ENCODE data around the gene MRPS34.

Gene MRPS34

DNA sequence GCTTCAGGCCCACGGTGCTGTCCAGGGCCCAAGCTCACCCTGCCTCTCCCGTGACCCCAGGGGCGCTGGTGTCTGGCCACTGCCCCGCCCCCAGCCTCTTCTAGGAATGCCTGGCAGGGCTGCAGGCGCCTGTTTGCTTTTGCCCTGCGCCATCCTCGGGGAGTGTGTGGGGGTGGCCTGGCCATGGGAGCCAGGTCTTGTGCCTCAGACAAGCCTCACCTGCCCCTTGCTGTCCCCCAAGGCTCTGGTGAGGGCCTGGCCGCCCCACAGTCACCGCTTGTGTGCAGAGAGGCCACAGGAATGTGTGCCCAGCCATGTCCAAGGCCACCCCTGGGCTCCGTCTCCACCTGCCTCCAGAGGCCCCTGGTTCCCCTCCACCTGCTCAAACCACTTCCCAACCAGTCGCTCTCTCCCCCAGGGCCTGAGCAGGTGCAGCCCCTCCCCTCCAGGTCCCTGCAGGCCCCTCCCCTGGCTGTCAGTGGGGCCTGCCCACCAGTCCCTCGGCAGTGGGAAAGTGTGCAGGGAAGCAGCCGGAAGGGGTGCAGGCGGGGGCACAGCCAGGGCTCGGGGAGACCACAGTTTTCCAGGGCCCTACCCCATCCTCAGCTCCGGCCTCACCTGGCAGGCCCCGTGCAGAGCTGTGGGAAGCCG is 21.4 kb upstream of the MRPS34 start:
- DNase-seq, result no peak

DNA sequence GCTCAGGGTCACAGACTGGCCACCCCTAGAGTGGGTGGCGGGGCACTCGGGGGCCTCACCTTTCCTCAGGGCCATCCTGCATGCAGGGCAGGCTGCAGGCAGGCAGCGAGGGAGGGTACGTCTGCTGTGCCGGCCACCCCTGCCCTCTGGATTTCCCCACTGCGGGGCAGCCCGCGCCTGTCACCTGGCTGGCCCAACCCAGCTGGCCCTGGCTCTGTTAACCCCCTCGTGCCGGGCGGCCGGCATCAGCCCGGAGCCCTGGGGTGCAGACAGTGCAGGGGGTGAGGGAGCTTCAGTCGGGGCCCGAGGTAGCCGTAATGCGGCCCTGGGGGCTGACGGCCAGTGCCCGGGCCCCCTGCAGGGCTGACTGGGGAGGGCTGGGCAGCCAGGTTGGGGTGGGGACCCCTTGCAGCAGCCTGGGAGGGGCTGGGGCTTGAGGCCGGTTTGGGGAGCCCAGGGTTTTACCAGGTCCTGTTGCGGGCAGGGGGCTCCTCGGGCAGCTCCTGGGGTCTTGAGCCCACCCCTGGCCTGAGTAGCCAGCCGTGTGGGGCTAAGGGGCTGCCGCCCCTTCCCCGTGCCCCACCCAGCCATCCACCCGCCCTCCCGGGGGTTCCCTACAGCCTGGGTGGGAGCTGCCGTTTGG is 20.8 kb upstream of the MRPS34 start, which contains the start of gene IGFALS:
TSS of gene IGFALS (minus strand) at position 128 of the 643 bp plus-strand sequence. CDS start at position 75, 53 bp downstream.
- no peak for DNase-seq

GRCh38 chr16:1792836-1793577 is 20.1 kb upstream of the MRPS34 start:
- DNase-seq, result no peak

GRCh38 chr16:1791943-1792812 is 19.2 kb upstream of the MRPS34 start:
- no peak for DNase-seq

- no peak for DNase-seq
Measured at GRCh38 chr16:1791256-1791942, 18.5 kb upstream of the MRPS34 start.

DNA sequence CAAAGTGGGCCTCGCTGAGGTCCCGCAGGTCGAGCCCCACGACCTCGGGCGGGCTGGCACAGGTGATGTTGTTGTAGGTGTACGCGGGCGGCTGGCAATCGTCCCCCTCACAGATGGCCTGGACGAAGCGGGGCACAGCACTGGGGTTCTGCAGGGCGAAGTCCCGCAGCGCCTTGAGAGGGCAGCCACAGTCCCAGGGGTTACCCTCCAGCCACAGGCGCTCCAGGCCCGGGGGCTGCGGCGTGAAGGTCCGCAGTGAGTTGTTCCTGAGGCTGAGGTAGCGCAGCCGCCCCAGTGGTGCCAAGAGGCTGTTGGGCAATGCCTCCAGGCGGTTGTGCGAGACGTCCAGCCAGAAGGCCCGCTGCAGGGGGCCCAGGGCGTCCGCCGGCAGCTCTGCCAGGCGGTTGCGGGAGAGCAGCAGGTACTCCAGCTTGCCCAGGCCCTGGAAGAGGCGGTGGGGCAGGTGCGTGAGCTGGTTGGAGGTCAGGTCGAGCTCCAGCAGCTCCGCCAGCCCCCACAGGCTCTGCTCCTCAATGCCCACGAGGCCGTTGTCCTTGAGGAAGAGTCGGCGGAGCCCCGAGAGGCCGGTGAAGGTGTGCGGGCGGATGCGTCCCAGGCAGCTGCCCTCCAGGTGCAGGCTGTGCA is 17.8 kb upstream of the MRPS34 start:
- no peak for DNase-seq

DNA sequence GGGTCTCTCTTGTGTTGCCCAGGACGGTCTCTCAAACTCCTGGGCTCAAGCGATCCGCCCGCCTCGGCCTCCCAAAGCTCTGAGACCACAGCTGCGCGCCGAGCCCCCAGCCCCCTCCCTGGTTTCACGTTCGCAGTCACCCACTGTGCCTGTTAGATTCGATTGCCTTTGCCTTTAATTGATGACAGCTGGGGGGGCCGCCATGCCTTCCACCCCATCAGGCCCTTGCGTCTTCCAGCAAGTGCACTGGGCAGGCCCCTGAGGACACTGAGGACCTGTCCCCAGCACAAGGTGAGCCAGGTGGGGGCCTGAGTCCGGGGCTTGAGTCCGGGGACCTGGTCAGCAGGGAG is 17.3 kb upstream of the MRPS34 start:
- no peak for DNase-seq

DNA sequence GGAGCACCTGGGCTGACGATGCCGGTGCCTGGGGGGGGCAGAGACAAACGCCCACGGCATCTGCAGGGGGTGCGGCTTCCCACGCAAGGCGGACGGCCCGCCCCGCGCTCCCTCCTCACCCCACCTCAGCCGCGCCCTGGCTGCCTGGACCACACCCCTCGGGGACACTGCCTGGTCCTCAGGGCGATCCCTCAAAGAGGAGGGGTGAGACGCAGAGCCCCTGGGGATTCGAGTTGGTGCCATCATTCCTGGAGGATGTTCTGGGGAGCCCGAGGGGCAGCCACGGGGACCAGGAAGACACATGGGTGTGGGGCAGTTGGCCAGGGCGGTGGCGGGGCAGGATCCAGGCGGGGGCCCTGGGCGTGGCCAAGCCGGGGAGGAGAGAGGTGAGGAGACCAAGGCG is 16.7 kb upstream of the MRPS34 start:
- DNase-seq, result no peak

DNA sequence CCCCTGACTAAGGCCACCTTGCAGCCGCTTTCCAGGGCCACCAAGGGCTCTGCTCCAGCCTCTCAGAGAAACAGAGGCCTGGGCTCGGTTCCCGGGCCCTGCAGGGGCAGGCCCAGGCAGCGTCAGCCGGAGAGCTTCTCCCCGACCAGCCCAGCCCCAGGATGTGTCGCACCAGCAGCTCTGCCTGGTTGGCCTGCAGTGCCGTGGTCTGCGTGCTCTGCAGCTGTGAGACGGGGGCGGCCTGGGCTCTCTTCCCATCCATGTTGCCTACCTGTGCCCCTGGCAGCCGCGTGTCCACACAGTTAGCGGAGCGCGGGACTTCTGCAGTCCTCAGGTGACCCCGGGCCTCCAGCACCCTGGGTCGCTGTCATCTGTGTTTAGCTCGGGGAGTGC is 15.8 kb upstream of the MRPS34 start:
- no peak for DNase-seq

GRCh38 chr16:1788095-1788707 is 15.3 kb upstream of the MRPS34 start:
- no peak for DNase-seq

GRCh38 chr16:1787322-1788094 is 14.6 kb upstream of the MRPS34 start:
- DNase-seq, result no peak

DNA sequence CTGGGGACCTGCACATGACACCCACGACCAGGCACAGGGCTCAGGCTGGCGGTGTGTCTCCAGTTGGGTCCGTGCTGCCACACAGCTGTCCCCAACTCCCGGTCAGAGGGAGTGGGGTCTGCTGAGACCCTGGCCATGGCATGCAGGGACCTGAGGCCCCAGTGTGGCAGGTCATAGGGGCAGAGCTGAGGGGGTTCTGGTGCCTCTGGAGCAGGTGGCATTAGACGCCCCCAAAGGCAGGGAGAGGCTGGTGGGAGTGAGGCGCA is 14.1 kb upstream of the MRPS34 start:
- no peak for DNase-seq

- DNase-seq, result no peak
Measured at GRCh38 chr16:1786242-1787055, 13.5 kb upstream of the MRPS34 start.

DNA sequence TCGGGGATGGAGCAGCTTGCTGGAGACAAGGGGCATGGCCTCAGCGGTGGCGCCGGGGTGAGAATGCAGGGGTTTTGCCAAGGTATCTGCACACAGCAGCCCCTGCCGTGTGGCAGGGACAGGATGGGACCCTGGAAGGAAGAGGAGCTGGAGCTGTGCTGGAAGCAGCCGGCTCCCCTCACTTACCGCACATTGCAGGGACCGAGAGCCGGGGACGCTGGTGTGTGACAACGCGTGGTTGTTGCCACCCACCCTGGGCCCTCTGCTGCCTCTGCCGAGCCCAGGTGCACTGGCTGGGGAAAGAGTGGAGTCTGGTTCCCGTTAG is 12.9 kb upstream of the MRPS34 start:
- DNase-seq, result no peak

DNA sequence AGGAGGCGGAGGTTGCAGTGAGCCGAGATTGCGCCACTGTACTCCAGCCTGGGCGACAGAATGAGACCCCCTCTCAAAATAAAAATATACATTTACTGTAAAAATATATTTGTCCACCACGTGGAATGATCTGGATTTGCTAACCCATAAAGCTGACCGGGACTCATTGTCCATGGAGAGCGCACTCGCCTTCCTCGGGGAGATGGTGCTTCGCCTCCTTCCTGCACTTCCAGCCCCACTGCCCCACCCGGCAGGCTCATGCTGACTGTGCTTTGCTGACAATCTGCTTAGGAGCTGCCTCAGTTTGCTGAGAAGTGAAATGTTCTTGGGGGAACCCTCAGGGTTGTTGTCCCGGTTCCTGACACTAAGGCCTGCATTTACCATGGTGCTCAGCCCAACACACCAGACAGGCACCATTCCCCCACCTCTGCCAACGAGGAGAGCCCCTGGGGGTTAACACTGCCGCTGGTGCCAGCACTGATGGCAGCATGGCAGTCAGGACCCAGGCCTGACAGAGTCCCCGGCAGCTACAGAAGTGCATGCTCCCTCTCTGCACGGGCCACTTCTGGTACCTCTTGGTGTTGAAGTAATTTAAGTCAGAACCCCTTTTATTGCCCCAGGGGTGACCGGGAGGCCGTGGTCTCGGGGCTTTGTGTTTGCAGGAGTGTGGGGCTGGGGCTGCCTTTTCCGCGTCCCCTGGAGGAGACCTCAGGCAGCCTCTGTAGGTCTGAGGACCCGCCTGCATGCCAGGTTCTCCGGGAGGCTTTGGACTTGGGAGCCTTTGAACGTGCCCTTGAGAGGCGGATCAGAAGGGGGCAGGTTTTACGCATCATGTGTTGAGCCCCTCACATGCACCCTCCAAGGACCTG is 12.3 kb upstream of the MRPS34 start:
- DNase-seq, result no peak

- peak; percentile 96 for DNase-seq
Measured at GRCh38 chr16:1782408-1783264, 9.7 kb upstream of the MRPS34 start, which contains the start of the genes NUBP2 and SPSB3. NUBP2 (plus strand) TSS chr16:1782960; CDS start chr16:1783021, 61 bp downstream. SPSB3 (minus strand) TSS chr16:1782571; CDS start chr16:1781483, 1,088 bp downstream.

DNA sequence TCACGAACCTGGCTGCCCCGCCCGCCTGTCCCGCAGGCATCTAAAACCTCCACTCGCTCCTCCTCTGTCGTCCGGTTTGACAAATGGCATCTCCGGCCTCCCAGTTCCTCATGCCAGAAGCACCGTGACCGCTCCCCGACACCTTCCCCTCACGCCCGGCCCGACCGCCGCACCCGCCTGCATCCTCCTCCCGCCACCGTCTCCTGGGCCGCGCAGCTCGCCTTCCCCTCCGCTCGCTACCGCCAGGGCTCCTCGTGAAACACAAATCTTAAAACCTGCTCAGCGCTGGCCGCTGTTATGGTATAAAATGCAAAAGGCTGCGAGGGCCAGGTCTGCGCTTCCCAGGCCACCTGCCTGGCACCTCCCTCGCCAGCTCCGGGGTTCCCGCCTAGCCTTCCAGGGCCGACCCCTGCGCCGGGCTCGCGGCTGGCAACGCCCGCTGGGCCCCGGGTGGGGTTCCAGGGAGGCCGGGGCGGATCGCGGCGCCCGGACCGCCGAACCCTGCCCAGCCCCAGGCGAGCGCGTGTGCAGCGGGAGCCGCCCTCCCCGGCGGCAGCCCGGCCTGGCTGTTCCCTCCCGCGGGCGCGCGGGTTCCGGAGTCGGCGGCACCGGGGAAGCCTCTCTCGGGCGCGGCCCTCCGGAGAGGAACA is 8.9 kb upstream of the MRPS34 start:
- peak; percentile 52 for DNase-seq

Data from retina (tissue), 1 donor.